ENCODE measurements around the gene PRKCZ. TPM values are rescaled to one million over a fixed set of nuclear protein-coding genes. Genes with fewer than 3 reads are reported as not detected.

PRKCZ gene
- total and polyA plus RNA-seq, 9 of the 15 experiments (the other 6 are each of a cell fraction or from before 2014, with no cell fraction given) = 0.07 to 3.1 (median 1.3) TPM

GRCh38 chr1:2044510-2045319, 5.5 kb upstream of the PRKCZ start (continued):
- TF ChIP-seq PKNOX1 (IDR thresholded peaks at IDR 0.05) = no peak
- peak; percentile 65 to 86; a peak in 3 of 4 replicates for TF ChIP-seq RAD21 (CRISPR knock-in tag; conservative IDR thresholded peaks at IDR 0.05 in 1 of 2, IDR thresholded peaks at IDR 0.05 in 1 of 2)
- TF ChIP-seq CHD2 (IDR thresholded peaks at IDR 0.05; ENCODE audit: low read depth, low read length) = peak; percentile 22; the same call in 1 of the 2 replicates
- TF ChIP-seq SFPQ (IDR thresholded peaks at IDR 0.05; ENCODE audit: low read depth, low read length) = no peak
- peak; percentile 22; the same call in 1 of the 2 replicates for TF ChIP-seq CTBP1 (IDR thresholded peaks at IDR 0.05; ENCODE audit: borderline replicate concordance)
- TF ChIP-seq ZNF316 (IDR thresholded peaks at IDR 0.05) = no peak
- TF ChIP-seq CREB1 (IDR thresholded peaks at IDR 0.05) = no peak
- no peak for TF ChIP-seq CREB1 (CRISPR knock-in tag; IDR thresholded peaks at IDR 0.05)
- TF ChIP-seq HMGXB4 (CRISPR knock-in tag; IDR thresholded peaks at IDR 0.05) = 0 out of 2 replicates have a peak, but pooled peaks have one; percentile 47
- TF ChIP-seq ZBTB7A (IDR thresholded peaks at IDR 0.05; ENCODE audit: borderline replicate concordance, control insufficient read depth, low read depth, low read length) = peak; percentile 71; the same call in 1 of the 2 replicates
- no peak for TF ChIP-seq ZFP30 (CRISPR knock-in tag; IDR thresholded peaks at IDR 0.05; ENCODE audit: borderline replicate concordance)
- TF ChIP-seq POLR2A (conservative IDR thresholded peaks at IDR 0.05) = no peak
- TF ChIP-seq RB1 (IDR thresholded peaks at IDR 0.05; ENCODE audit: low read depth) = peak; percentile 91
- no peak for TF ChIP-seq KAT7 (CRISPR knock-in tag; IDR thresholded peaks at IDR 0.05; ENCODE audit: borderline replicate concordance)
- no peak for TF ChIP-seq ZNF830 (CRISPR knock-in tag; IDR thresholded peaks at IDR 0.05)
- peak in 1 of 2 experiments; percentile 78; a peak in 2 of 4 replicates for TF ChIP-seq NONO (IDR thresholded peaks at IDR 0.05; ENCODE audit: low read depth in 2 of 2, low read length in 1 of 2)
- peak; percentile 56 for TF ChIP-seq VEZF1 (CRISPR knock-in tag; IDR thresholded peaks at IDR 0.05)
- TF ChIP-seq ZNF77 (CRISPR knock-in tag; IDR thresholded peaks at IDR 0.05) = no peak
- no peak for TF ChIP-seq ATF1 (CRISPR knock-in tag; IDR thresholded peaks at IDR 0.05)
- TF ChIP-seq ATF1 (tag; IDR thresholded peaks at IDR 0.05) = no peak
- TF ChIP-seq YY1 (IDR thresholded peaks at IDR 0.05; ENCODE audit: borderline replicate concordance in 1 of 3, control insufficient read depth in 1 of 3, extremely low read depth in 1 of 3, insufficient read depth in 3 of 3, insufficient read length in 1 of 3, insufficient replicate concordance in 2 of 3, low read depth in 1 of 3, low read length in 2 of 3) = peak in 1 of 3 experiments; percentile 16
